GM23338 (cell line): ENCODE measurements around the gene SERPINA6. TPM values are rescaled to one million over a fixed set of nuclear protein-coding genes. Genes with fewer than 3 reads are reported as not detected.

Source experiments
- ATAC-seq: fragments of 200-7000 bp; cut with Tn5 transposase; 3 replicates; pipeline ENCODE4 v1.9.1; 2020
- DNase-seq: peaks from one replicate; pipeline ENCODE4 v3.0.0-alpha.2; 2015; ENCODE audit warnings: low spot score
- H2AFZ ChIP-seq: fragments of 200-600 bp; sonication (generic); 2 replicates; pipeline ENCODE4 v1.8.0; 2016; ENCODE audit warnings: antibody characterized with exemption, mild to moderate bottlenecking, moderate library complexity
- H3F3A ChIP-seq: fragments of 200-600 bp; sonication (generic); replicated peaks from 2 replicates; pipeline ENCODE4 v1.8.0; 2017; ENCODE audit warnings: antibody characterized with exemption, mixed run types, low read depth
- H3K27ac ChIP-seq: fragments of 200-600 bp; sonication (generic); 2 replicates; pipeline ENCODE4 v1.6.1; 2016; ENCODE audit warnings: low read depth
- H3K27me3 ChIP-seq: fragments of 200-600 bp; sonication (generic); 2 replicates; pipeline ENCODE4 v1.8.0; 2016; ENCODE audit warnings: mild to moderate bottlenecking, mixed run types, moderate library complexity; ENCODE audit not compliant: insufficient read depth
- H3K36me3 ChIP-seq: fragments of 200-600 bp; sonication (generic); 2 replicates; pipeline ENCODE4 v1.8.0; 2016; ENCODE audit warnings: mild to moderate bottlenecking; ENCODE audit not compliant: insufficient read depth
- H3K4me1 ChIP-seq: fragments of 200-600 bp; sonication (generic); 2 replicates; pipeline ENCODE4 v1.8.0; 2016; ENCODE audit warnings: mild to moderate bottlenecking, moderate library complexity; ENCODE audit not compliant: insufficient read depth
- H3K4me2 ChIP-seq: fragments of 200-600 bp; sonication (generic); 2 replicates; pipeline ENCODE4 v1.7.1; 2017; ENCODE audit warnings: mixed run types
- H3K4me3 ChIP-seq: fragments of 200-600 bp; sonication (generic); 2 replicates; pipeline ENCODE4 v1.6.1; 2016; ENCODE audit warnings: mixed run types
- H3K79me2 ChIP-seq: fragments of 200-600 bp; sonication (generic); replicated peaks from 2 replicates; pipeline ENCODE4 v1.8.0; 2017; ENCODE audit warnings: mild to moderate bottlenecking; ENCODE audit not compliant: insufficient read depth
- H3K9me2 ChIP-seq: fragments of 200-600 bp; sonication (generic); 2 replicates; pipeline ENCODE4 v1.8.0; 2017; ENCODE audit not compliant: insufficient read depth
- H4K20me1 ChIP-seq: fragments of 200-600 bp; sonication (generic); replicated peaks from 2 replicates; pipeline ENCODE4 v1.8.0; 2017; ENCODE audit warnings: mild to moderate bottlenecking; ENCODE audit not compliant: insufficient read depth
- H3K27ac Mint-ChIP-seq: 2 replicates; pipeline ENCODE4 v1.8.0; 2020; ENCODE audit warnings: inconsistent platforms, mild to moderate bottlenecking, moderate library complexity, mixed read lengths
- H3K27me3 Mint-ChIP-seq: 3 replicates; pipeline ENCODE4 v1.8.0; 2022; ENCODE audit warnings: low read depth, mild to moderate bottlenecking, moderate library complexity, mixed read lengths, inconsistent platforms; ENCODE audit not compliant: insufficient read depth, poor library complexity
- H3K36me3 Mint-ChIP-seq: 3 replicates; pipeline ENCODE4 v1.8.0; 2021; ENCODE audit warnings: low read depth, mild to moderate bottlenecking, inconsistent platforms, moderate library complexity, mixed read lengths
- H3K4me1 Mint-ChIP-seq: 3 replicates; pipeline ENCODE4 v1.8.0; 2020; ENCODE audit warnings: mild to moderate bottlenecking, inconsistent platforms, mixed read lengths
- H3K4me3 Mint-ChIP-seq: 3 replicates; pipeline ENCODE4 v1.8.0; 2021; ENCODE audit warnings: moderate library complexity, mild to moderate bottlenecking, inconsistent platforms, mixed read lengths
- H3K9me3 Mint-ChIP-seq: 3 replicates; pipeline ENCODE4 v1.8.0; 2020; ENCODE audit warnings: moderate library complexity, mild to moderate bottlenecking, inconsistent platforms, mixed read lengths
- CREB1 ChIP-seq: fragments of 250-450 bp; sonication (Bioruptor Pico); IDR thresholded peaks from 2 replicates; pipeline ENCODE4 v1.5.0; 2020; ENCODE audit warnings: low read depth, mild to moderate bottlenecking, moderate library complexity
- ETS1 ChIP-seq: IDR thresholded peaks from 2 replicates; pipeline ENCODE4 v1.6.1; 2016; ENCODE audit warnings: antibody characterized with exemption
- EZH2 ChIP-seq: fragments of 200-600 bp; sonication (generic); IDR thresholded peaks from one replicate; pipeline ENCODE4 v1.8.0; 2017; ENCODE audit warnings: antibody characterized with exemption, mild to moderate bottlenecking, low read depth; ENCODE audit not compliant: unreplicated experiment
- EZH2phosphoT487 ChIP-seq: fragments of 200-600 bp; sonication (generic); IDR thresholded peaks from one replicate; pipeline ENCODE4 v1.8.1; 2018; ENCODE audit warnings: antibody characterized with exemption; ENCODE audit not compliant: unreplicated experiment
- JUNB ChIP-seq: IDR thresholded peaks from one replicate; pipeline ENCODE4 v1.6.1; 2016; ENCODE audit warnings: antibody characterized with exemption; ENCODE audit not compliant: unreplicated experiment
- NANOG ChIP-seq: IDR thresholded peaks from 2 replicates; pipeline ENCODE4 v1.6.1; 2016; ENCODE audit warnings: antibody characterized with exemption, borderline replicate concordance
- POLR2AphosphoS5 ChIP-seq: IDR thresholded peaks from 2 replicates; pipeline ENCODE4 v1.6.1; 2016; ENCODE audit warnings: antibody characterized with exemption, low read depth
- STAT1 ChIP-seq: IDR thresholded peaks from one replicate; pipeline ENCODE4 v1.6.1; 2016; ENCODE audit warnings: antibody characterized with exemption; ENCODE audit not compliant: unreplicated experiment
- ZNF114 ChIP-seq: fragments of 250-450 bp; sonication (Bioruptor Pico); IDR thresholded peaks from 2 replicates; pipeline ENCODE4 v1.5.0; 2020; ENCODE audit warnings: mild to moderate bottlenecking, moderate library complexity
- ZNF331 ChIP-seq: fragments of 250-450 bp; sonication (Bioruptor Pico); IDR thresholded peaks from 2 replicates; pipeline ENCODE4 v1.5.0; 2020; ENCODE audit warnings: low read depth, mild to moderate bottlenecking, moderate library complexity
- ZNF462 ChIP-seq: fragments of 250-450 bp; sonication (Bioruptor Pico); IDR thresholded peaks from 2 replicates; pipeline ENCODE4 v1.5.0; 2020; ENCODE audit warnings: mild to moderate bottlenecking, moderate library complexity
- polyA plus RNA-seq: library from polyadenylated mRNA; unstranded; fragments of >200 nt; fragmentation: Nextera tagmentation; extraction: Ambion mirVana; gene quantifications from 2 replicates; pipeline ENCODE4 v1.2.1, GENCODE V29; 2016
- total RNA-seq: library from RNA; depleted of rRNA; stranded (reverse); fragments of >200 nt; shearing (Covaris generic); gene quantifications from 2 replicates; pipeline ENCODE4 v1.2.3, GENCODE V29; 2014
- TF ChIP-seq, protein P1 (sequence below): IDR thresholded peaks from one replicate; pipeline ENCODE4 v1.6.1; 2018; ENCODE audit warnings: antibody characterized with exemption; ENCODE audit not compliant: unreplicated experiment
- TF ChIP-seq, protein P2 (sequence below), 2 experiments: fragments of 200-600 bp in 1 of 2; sonication (generic) in 1 of 2; conservative IDR thresholded peaks; 2 replicates each; pipeline versions ENCODE4 v1.5.1 to v1.6.1; 2016 to 2017; ENCODE audit warnings: antibody characterized with exemption in 2 of 2, low read depth in 2 of 2, mild to moderate bottlenecking in 2 of 2, moderate library complexity in 1 of 2

The SERPINA6 gene
- total and polyA plus RNA-seq, 2 experiments from 2014 or later, result not detected

DNA sequence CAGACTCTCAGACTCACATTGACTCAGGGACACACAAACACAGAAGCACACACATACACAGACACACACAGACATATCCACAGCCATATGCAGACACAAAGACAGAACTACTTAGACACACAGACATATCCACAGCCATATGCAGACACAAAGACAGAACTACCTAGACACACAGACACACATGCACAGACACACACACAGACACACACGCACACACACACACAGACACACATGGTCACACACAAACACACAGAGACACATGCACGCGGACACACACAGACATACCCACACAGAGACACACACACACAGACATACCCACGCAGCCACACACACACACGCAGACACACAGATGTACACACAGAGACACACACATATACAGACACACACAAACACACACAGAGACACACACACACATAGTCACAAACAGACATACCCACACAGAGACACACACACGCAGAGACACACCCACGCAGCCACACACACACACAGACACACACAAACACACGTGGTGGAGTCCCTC lies 39.5 kb upstream of the SERPINA6 start:
- no peak overlapping the region for H3K27ac ChIP-seq
- no peak overlapping the region for H2AFZ ChIP-seq
- H3K4me1 ChIP-seq, result no peaks in the 10 kb centered on the region
- H3K36me3 ChIP-seq, result no peaks in the 10 kb centered on the region
- H3K27me3 Mint-ChIP-seq, result no peaks in the 10 kb centered on the region
- no peak overlapping the region for H3K4me3 Mint-ChIP-seq
- H3K9me2 ChIP-seq, result no peaks in the 10 kb centered on the region
- H3K4me3 ChIP-seq, result no peak overlapping the region
- H3K27ac Mint-ChIP-seq, result no peak overlapping the region; the same call in 1 of the 2 replicates
- no peak for TF ChIP-seq EZH2phosphoT487
- no peak for TF ChIP-seq EZH2
- TF ChIP-seq STAT1, result no peak
- no peak for TF ChIP-seq JUNB
- no peak for TF ChIP-seq ETS1
- no peak for TF ChIP-seq ZNF331 (CRISPR knock-in tag)
- TF ChIP-seq, protein P1, sequence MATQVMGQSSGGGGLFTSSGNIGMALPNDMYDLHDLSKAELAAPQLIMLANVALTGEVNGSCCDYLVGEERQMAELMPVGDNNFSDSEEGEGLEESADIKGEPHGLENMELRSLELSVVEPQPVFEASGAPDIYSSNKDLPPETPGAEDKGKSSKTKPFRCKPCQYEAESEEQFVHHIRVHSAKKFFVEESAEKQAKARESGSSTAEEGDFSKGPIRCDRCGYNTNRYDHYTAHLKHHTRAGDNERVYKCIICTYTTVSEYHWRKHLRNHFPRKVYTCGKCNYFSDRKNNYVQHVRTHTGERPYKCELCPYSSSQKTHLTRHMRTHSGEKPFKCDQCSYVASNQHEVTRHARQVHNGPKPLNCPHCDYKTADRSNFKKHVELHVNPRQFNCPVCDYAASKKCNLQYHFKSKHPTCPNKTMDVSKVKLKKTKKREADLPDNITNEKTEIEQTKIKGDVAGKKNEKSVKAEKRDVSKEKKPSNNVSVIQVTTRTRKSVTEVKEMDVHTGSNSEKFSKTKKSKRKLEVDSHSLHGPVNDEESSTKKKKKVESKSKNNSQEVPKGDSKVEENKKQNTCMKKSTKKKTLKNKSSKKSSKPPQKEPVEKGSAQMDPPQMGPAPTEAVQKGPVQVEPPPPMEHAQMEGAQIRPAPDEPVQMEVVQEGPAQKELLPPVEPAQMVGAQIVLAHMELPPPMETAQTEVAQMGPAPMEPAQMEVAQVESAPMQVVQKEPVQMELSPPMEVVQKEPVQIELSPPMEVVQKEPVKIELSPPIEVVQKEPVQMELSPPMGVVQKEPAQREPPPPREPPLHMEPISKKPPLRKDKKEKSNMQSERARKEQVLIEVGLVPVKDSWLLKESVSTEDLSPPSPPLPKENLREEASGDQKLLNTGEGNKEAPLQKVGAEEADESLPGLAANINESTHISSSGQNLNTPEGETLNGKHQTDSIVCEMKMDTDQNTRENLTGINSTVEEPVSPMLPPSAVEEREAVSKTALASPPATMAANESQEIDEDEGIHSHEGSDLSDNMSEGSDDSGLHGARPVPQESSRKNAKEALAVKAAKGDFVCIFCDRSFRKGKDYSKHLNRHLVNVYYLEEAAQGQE, result no peak
- TF ChIP-seq CREB1 (CRISPR knock-in tag), result no peak
- TF ChIP-seq ZNF462 (CRISPR knock-in tag), result no peak
- TF ChIP-seq NANOG, result no peak
- no peak for TF ChIP-seq POLR2AphosphoS5
- TF ChIP-seq ZNF114 (CRISPR knock-in tag), result no peak
- TF ChIP-seq, protein P2, sequence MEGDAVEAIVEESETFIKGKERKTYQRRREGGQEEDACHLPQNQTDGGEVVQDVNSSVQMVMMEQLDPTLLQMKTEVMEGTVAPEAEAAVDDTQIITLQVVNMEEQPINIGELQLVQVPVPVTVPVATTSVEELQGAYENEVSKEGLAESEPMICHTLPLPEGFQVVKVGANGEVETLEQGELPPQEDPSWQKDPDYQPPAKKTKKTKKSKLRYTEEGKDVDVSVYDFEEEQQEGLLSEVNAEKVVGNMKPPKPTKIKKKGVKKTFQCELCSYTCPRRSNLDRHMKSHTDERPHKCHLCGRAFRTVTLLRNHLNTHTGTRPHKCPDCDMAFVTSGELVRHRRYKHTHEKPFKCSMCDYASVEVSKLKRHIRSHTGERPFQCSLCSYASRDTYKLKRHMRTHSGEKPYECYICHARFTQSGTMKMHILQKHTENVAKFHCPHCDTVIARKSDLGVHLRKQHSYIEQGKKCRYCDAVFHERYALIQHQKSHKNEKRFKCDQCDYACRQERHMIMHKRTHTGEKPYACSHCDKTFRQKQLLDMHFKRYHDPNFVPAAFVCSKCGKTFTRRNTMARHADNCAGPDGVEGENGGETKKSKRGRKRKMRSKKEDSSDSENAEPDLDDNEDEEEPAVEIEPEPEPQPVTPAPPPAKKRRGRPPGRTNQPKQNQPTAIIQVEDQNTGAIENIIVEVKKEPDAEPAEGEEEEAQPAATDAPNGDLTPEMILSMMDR (conservative IDR thresholded peaks at IDR 0.05; ENCODE audit: low read depth in 2 of 2), result no peak
- no peaks in the 10 kb centered on the region for H3K36me3 Mint-ChIP-seq
- ATAC-seq, result no peak
- H3K27me3 ChIP-seq, result no peaks in the 10 kb centered on the region
- H4K20me1 ChIP-seq, result no peaks in the 10 kb centered on the region
- H3K4me2 ChIP-seq, result no peak overlapping the region
- H3F3A ChIP-seq, result no peaks in the 10 kb centered on the region
- H3K4me1 Mint-ChIP-seq, result peaks cover 3% of the 10 kb centered on the region
- no peaks in the 10 kb centered on the region for H3K9me3 Mint-ChIP-seq
- H3K79me2 ChIP-seq, result no peaks in the 10 kb centered on the region
- DNase-seq, result no peak
